ENCODE data around the gene COL6A3.

GRCh38 chr2:237348281-237348865 lies 65.6 kb downstream of the COL6A3 start:
- no peak for TF ChIP-seq EP300 (IDR thresholded peaks at IDR 0.05)
- TF ChIP-seq, protein P1, sequence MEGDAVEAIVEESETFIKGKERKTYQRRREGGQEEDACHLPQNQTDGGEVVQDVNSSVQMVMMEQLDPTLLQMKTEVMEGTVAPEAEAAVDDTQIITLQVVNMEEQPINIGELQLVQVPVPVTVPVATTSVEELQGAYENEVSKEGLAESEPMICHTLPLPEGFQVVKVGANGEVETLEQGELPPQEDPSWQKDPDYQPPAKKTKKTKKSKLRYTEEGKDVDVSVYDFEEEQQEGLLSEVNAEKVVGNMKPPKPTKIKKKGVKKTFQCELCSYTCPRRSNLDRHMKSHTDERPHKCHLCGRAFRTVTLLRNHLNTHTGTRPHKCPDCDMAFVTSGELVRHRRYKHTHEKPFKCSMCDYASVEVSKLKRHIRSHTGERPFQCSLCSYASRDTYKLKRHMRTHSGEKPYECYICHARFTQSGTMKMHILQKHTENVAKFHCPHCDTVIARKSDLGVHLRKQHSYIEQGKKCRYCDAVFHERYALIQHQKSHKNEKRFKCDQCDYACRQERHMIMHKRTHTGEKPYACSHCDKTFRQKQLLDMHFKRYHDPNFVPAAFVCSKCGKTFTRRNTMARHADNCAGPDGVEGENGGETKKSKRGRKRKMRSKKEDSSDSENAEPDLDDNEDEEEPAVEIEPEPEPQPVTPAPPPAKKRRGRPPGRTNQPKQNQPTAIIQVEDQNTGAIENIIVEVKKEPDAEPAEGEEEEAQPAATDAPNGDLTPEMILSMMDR (IDR thresholded peaks at IDR 0.05), result no peak

Measured in sigmoid colon (tissue), 4 donors.